Natural killer cell (primary cell): ENCODE data around the gene TMEM217. TPM values are rescaled to one million over a fixed set of nuclear protein-coding genes. Genes with fewer than 3 reads are reported as not detected.

ENCODE experiments used
- ATAC-seq, 3 donors: fragments of 150-1000 bp in 2 of 3; fragments of 200-7000 bp in 1 of 3; cut with Tn5 transposase; 1 replicate in 1 of 3; 2 replicates in 2 of 3; pipeline ENCODE4 v1.10.0; 2021; ENCODE audit warnings: mild to moderate bottlenecking in 2 of 3, moderate library complexity in 2 of 3
- DNase-seq, 2 donors: peaks; one replicate each; pipeline versions ENCODE4 v3.0.0 to v3.0.0-alpha.2; 2013 to 2021; ENCODE audit warnings: mixed read lengths in 1 of 2
- H3K27ac ChIP-seq: one replicate; pipeline ENCODE4 v1.5.1; 2013; ENCODE audit warnings: mild to moderate bottlenecking, low read length
- H3K27me3 ChIP-seq: one replicate; pipeline ENCODE4 v1.6.1; 2013; ENCODE audit warnings: low read length; ENCODE audit not compliant: control insufficient read depth, insufficient read depth
- H3K36me3 ChIP-seq: one replicate; pipeline ENCODE4 v1.6.1; 2013; ENCODE audit warnings: low read length; ENCODE audit not compliant: control insufficient read depth, insufficient read depth
- H3K4me1 ChIP-seq: one replicate; pipeline ENCODE4 v1.6.1; 2013; ENCODE audit warnings: low read length; ENCODE audit not compliant: control insufficient read depth, insufficient read depth
- H3K4me3 ChIP-seq: one replicate; pipeline ENCODE4 v1.5.1; 2013; ENCODE audit warnings: low read length
- H3K9me3 ChIP-seq: one replicate; pipeline ENCODE4 v1.6.1; 2013; ENCODE audit warnings: low read length; ENCODE audit not compliant: control insufficient read depth, insufficient read depth
- H3K27ac Mint-ChIP-seq, 2 donors: one replicate each; pipeline ENCODE4 v1.8.0; 2022; ENCODE audit warnings: mild to moderate bottlenecking in 2 of 2, mixed read lengths in 2 of 2, moderate library complexity in 1 of 2
- H3K27me3 Mint-ChIP-seq, 2 donors: one replicate each; pipeline ENCODE4 v1.8.0; 2022; ENCODE audit warnings: low read depth in 2 of 2, mixed read lengths in 2 of 2
- H3K36me3 Mint-ChIP-seq: one replicate; pipeline ENCODE4 v1.8.0; 2022; ENCODE audit warnings: mixed read lengths
- H3K4me1 Mint-ChIP-seq, 2 donors: one replicate each; pipeline ENCODE4 v1.8.0; 2022; ENCODE audit warnings: mixed read lengths in 2 of 2
- H3K4me3 Mint-ChIP-seq: one replicate; pipeline ENCODE4 v1.8.0; 2022; ENCODE audit warnings: mild to moderate bottlenecking, moderate library complexity, mixed read lengths
- H3K9me3 Mint-ChIP-seq, 2 donors: one replicate each; pipeline ENCODE4 v1.8.0; 2022; ENCODE audit warnings: mixed read lengths in 2 of 2
- WGBS: methylation state at CpG from one replicate; pipeline ENCODE4 v1.1.7; 2013; ENCODE audit warnings: missing lambda C conversion rate; ENCODE audit not compliant: insufficient coverage; 5-methylcytosine and 5-hydroxymethylcytosine counted together
- intact Hi-C: fragments of 100-400 bp; cut with micrococcal nuclease; formaldehyde crosslinking; loops from one replicate; pipeline ENCODE4 v1.14.2; 2022
- total RNA-seq, 4 donors: library from RNA; stranded (reverse); fragments of 120-200 nt in 1 of 4; gene quantifications; one replicate each; pipeline versions ENCODE4 v1.2.3 to v1.2.4, GENCODE V29; 2013 to 2022
- TF ChIP-seq, protein P1 (sequence below): fragments of 200-600 bp; IDR thresholded peaks from one replicate; pipeline ENCODE4 v1.8.0; 2022; ENCODE audit warnings: antibody characterized with exemption

Gene TMEM217
- total RNA-seq, 3 donors from 2014 or later (not counting 1 experiment from before 2014, with no cell fraction given), result 0.75 to 2.1 (median 0.75) TPM

DNA sequence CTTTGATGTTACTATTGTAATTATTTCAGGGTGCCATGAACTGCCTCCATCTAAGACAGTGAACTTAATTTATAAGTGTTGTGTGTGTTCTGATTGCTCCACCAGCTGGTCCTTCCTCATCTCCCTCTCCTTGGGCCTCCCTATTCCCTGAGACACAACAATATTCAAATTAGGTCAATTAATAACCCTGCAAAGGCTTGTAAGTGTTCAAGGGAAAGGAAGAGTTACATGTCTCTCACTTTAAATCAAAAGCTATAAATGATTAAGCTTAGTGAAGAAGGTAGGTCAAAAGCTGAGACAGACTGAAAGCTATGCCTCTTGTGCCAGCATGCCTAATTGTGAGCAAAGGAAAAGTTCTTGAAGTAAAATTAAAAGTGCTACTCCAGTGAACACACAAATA is 35.5 kb upstream of the TMEM217 start:
- Mint-ChIP-seq H3K27ac (no peak overlapping the region), H3K27me3 (no peaks in the 10 kb centered on the region), H3K4me3 (no peak overlapping the region), H3K9me3 (no peaks in the 10 kb centered on the region), H3K36me3 (peaks cover 14% of the 10 kb centered on the region), H3K4me1 (peaks cover 14 to 15% of the 10 kb centered on the region in 2 donors)
- peaks cover 9% of the 10 kb centered on the region for H3K4me1 ChIP-seq
- intact Hi-C loops, result no loop called here
- H3K27ac ChIP-seq, result no peak overlapping the region
- peaks cover 25% of the 10 kb centered on the region for H3K36me3 ChIP-seq
- ATAC-seq, result no peak
- H3K27me3 ChIP-seq, result no peaks in the 10 kb centered on the region
- TF ChIP-seq, protein P1, sequence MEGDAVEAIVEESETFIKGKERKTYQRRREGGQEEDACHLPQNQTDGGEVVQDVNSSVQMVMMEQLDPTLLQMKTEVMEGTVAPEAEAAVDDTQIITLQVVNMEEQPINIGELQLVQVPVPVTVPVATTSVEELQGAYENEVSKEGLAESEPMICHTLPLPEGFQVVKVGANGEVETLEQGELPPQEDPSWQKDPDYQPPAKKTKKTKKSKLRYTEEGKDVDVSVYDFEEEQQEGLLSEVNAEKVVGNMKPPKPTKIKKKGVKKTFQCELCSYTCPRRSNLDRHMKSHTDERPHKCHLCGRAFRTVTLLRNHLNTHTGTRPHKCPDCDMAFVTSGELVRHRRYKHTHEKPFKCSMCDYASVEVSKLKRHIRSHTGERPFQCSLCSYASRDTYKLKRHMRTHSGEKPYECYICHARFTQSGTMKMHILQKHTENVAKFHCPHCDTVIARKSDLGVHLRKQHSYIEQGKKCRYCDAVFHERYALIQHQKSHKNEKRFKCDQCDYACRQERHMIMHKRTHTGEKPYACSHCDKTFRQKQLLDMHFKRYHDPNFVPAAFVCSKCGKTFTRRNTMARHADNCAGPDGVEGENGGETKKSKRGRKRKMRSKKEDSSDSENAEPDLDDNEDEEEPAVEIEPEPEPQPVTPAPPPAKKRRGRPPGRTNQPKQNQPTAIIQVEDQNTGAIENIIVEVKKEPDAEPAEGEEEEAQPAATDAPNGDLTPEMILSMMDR, result no peak
- H3K9me3 ChIP-seq, result no peaks in the 10 kb centered on the region
- no peak overlapping the region for H3K4me3 ChIP-seq
- no peak for DNase-seq

DNA sequence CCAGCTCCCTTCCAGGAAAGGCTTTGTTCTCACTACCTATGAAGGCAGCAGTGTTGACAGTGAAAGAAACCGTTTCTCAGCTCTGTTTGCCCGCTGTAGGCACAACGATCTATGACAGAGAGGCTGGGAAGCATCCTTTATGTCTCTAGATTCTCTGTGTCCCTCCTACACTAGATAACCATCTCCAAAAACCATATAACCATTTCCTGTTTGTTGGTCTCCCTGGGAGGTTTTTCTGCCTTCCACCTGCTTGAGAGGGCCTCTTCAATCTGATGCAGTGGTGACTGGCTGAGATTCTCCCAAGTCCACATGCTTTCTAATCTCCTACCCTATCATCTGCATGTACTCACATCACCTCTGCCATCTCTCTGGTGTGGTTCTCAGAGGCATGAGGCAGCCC is 32.0 kb upstream of the TMEM217 start:
- Histone ChIP-seq H3K9me3 (no peaks in the 10 kb centered on the region), H3K27ac (no peak overlapping the region), H3K4me3 (no peak overlapping the region), H3K36me3 (peaks cover 38% of the 10 kb centered on the region), H3K4me1 (peaks cover 9% of the 10 kb centered on the region), H3K27me3 (no peaks in the 10 kb centered on the region)
- H3K27me3 Mint-ChIP-seq, result no peaks in the 10 kb centered on the region
- H3K4me3 Mint-ChIP-seq, result no peak overlapping the region
- TF ChIP-seq, protein P1, result no peak
- H3K27ac Mint-ChIP-seq, result no peak overlapping the region
- whole genome bisulfite sequencing, result 47% methylated on average over 3 of the region's 3 CpGs
- intact Hi-C loops, result no loop called here
- no peaks in the 10 kb centered on the region for H3K9me3 Mint-ChIP-seq
- ATAC-seq (peak in 2 of 3 donors; percentile 30 to 41), DNase-seq (peak in 1 of 2 donors; percentile 55)
- H3K36me3 Mint-ChIP-seq, result peaks cover 24% of the 10 kb centered on the region
- H3K4me1 Mint-ChIP-seq, result peaks cover 14 to 15% of the 10 kb centered on the region in 2 donors

DNA sequence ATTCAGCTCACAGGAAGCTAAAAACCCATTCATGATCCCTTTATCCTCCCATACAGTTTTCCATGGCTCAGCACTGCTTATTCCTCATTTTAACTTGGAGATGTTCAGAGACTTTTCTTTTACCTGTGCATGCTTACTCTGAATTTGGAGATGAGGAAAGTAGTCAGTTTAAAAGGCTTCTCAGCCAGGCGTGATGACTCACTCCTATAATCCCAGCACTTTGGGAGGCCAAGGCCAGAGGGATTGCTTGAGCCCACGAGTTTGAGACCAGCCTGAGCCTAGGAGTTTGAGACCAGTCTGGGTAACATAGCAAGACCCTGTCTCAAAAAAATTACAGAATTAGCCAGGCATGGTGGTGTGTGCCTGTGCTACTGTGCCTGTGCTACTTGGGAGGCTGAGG is 30.3 kb upstream of the TMEM217 start:
- ATAC-seq (no peak), DNase-seq (no peak)
- Histone ChIP-seq H3K4me3 (no peak overlapping the region), H3K36me3 (peaks cover 44% of the 10 kb centered on the region), H3K4me1 (peaks cover 9% of the 10 kb centered on the region), H3K27me3 (no peaks in the 10 kb centered on the region), H3K9me3 (no peaks in the 10 kb centered on the region), H3K27ac (no peak overlapping the region)
- peaks cover 14 to 15% of the 10 kb centered on the region in 2 donors for H3K4me1 Mint-ChIP-seq
- H3K36me3 Mint-ChIP-seq, result peaks cover 30% of the 10 kb centered on the region
- no peaks in the 10 kb centered on the region for H3K27me3 Mint-ChIP-seq
- H3K9me3 Mint-ChIP-seq, result no peaks in the 10 kb centered on the region
- intact Hi-C loops, result no loop called here
- H3K4me3 Mint-ChIP-seq, result no peak overlapping the region
- WGBS, result 94% methylated on average over 2 of the region's 2 CpGs
- TF ChIP-seq, protein P1, result no peak
- H3K27ac Mint-ChIP-seq, result no peak overlapping the region

DNA sequence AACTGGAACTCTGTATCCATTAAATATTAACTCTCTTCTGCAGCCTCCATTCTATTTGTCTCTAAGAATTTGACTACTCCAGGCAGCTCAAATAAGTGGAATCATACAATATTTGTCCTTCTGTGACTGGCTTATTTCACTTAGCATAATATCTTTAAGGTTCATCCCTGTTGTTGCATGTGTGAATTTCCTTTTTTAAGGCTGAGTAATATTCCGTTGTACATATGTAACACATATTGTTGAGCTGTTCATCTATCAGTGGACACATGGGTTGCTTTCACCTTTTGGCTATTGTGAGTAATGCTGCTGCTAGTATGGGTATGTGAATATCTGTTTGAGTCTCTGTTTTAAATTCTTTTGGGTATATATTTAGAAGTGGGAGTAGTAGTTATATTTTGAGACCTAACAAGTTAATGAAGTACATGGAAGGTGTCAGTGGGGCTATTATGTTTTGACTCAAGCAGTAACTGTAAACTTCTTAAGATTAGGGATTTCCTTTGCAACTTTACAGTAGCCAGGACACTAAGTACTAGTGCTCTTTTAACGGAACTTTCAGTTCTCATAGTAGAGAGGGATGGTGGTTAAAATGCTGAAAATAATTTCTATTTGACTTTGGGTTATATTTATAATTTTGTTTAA is 29.7 kb upstream of the TMEM217 start:
- Histone ChIP-seq H3K27ac (no peak overlapping the region), H3K4me1 (peaks cover 9% of the 10 kb centered on the region), H3K9me3 (no peaks in the 10 kb centered on the region), H3K4me3 (no peak overlapping the region), H3K27me3 (no peaks in the 10 kb centered on the region), H3K36me3 (peaks cover 50% of the 10 kb centered on the region)
- TF ChIP-seq, protein P1, result no peak
- no peaks in the 10 kb centered on the region for H3K27me3 Mint-ChIP-seq
- 89% methylated on average over 2 of the region's 2 CpGs for WGBS
- no peak overlapping the region for H3K4me3 Mint-ChIP-seq
- ATAC-seq (no peak), DNase-seq (no peak)
- peaks cover 32% of the 10 kb centered on the region for H3K36me3 Mint-ChIP-seq
- no peaks in the 10 kb centered on the region for H3K9me3 Mint-ChIP-seq
- peaks cover 14 to 15% of the 10 kb centered on the region in 2 donors for H3K4me1 Mint-ChIP-seq
- intact Hi-C loops, result no loop called here
- H3K27ac Mint-ChIP-seq, result no peak overlapping the region
